H9 (cell line): ENCODE data around the gene DLD. TPM values are rescaled to one million over a fixed set of nuclear protein-coding genes. Genes with fewer than 3 reads are reported as not detected.

Experiments used
- DNase-seq: peaks from one replicate; pipeline ENCODE4 v3.0.0-alpha.2; 2017
- H2AFZ ChIP-seq: one replicate; pipeline ENCODE4 v1.6.1; 2013; ENCODE audit warnings: mild to moderate bottlenecking, low read length, control low read depth, moderate library complexity
- H2AK5ac ChIP-seq: 2 replicates; pipeline ENCODE4 v1.6.1; 2013; ENCODE audit warnings: low read length, control low read depth, mixed read lengths; ENCODE audit not compliant: insufficient read length
- H2BK120ac ChIP-seq: one replicate; pipeline ENCODE4 v1.6.1; 2013; ENCODE audit warnings: low read depth, mild to moderate bottlenecking, low read length, control low read depth, inconsistent platforms; ENCODE audit not compliant: poor library complexity, severe bottlenecking
- H2BK12ac ChIP-seq: 2 replicates; pipeline ENCODE4 v1.6.1; 2013; ENCODE audit warnings: low read length, control low read depth, mixed read lengths, low read depth; ENCODE audit not compliant: insufficient read length
- H2BK15ac ChIP-seq: 2 replicates; pipeline ENCODE4 v1.6.1; 2013; ENCODE audit warnings: low read depth, low read length, control low read depth
- H2BK20ac ChIP-seq: one replicate; pipeline ENCODE4 v1.6.1; 2013; ENCODE audit warnings: low read depth, mild to moderate bottlenecking, low read length, control low read depth, inconsistent platforms; ENCODE audit not compliant: poor library complexity, severe bottlenecking
- H2BK5ac ChIP-seq: 2 replicates; pipeline ENCODE4 v1.6.1; 2013; ENCODE audit warnings: low read length, control low read depth, mixed read lengths; ENCODE audit not compliant: insufficient read length
- H3K14ac ChIP-seq: 2 replicates; pipeline ENCODE4 v1.6.1; 2013; ENCODE audit warnings: low read length, control low read depth; ENCODE audit not compliant: insufficient read depth
- H3K18ac ChIP-seq: 2 replicates; pipeline ENCODE4 v1.6.1; 2013; ENCODE audit warnings: low read depth, mild to moderate bottlenecking, mixed read lengths, low read length, control low read depth; ENCODE audit not compliant: insufficient read length
- H3K23ac ChIP-seq: 2 replicates; pipeline ENCODE4 v1.6.1; 2013; ENCODE audit warnings: low read length, control low read depth, mixed read lengths, low read depth; ENCODE audit not compliant: insufficient read length
- H3K23me2 ChIP-seq: 2 replicates; pipeline ENCODE4 v1.6.1; 2013; ENCODE audit warnings: low read depth, mild to moderate bottlenecking, mixed read lengths, low read length, control low read depth; ENCODE audit not compliant: insufficient read length, poor library complexity, severe bottlenecking
- H3K27ac ChIP-seq: 2 replicates; pipeline ENCODE4 v1.5.1; 2013; ENCODE audit warnings: low read length, control low read depth, mixed read lengths, low read depth; ENCODE audit not compliant: insufficient read length
- H3K27me3 ChIP-seq: 2 replicates; pipeline ENCODE4 v1.6.1; 2013; ENCODE audit warnings: low read length, control low read depth, inconsistent platforms; ENCODE audit not compliant: insufficient read depth
- H3K4ac ChIP-seq: 2 replicates; pipeline ENCODE4 v1.6.1; 2013; ENCODE audit warnings: low read depth, mild to moderate bottlenecking, control low read depth, inconsistent platforms, low read length, moderate library complexity
- H3K4me1 ChIP-seq: 2 replicates; pipeline ENCODE4 v1.6.1; 2013; ENCODE audit warnings: low read length, control low read depth, inconsistent platforms; ENCODE audit not compliant: insufficient read depth
- H3K4me2 ChIP-seq: 2 replicates; pipeline ENCODE4 v1.6.1; 2013; ENCODE audit warnings: low read length, control low read depth, mixed read lengths; ENCODE audit not compliant: insufficient read length, insufficient read depth
- H3K56ac ChIP-seq: 2 replicates; pipeline ENCODE4 v1.6.1; 2013; ENCODE audit warnings: low read depth, mild to moderate bottlenecking, mixed read lengths, low read length, control low read depth; ENCODE audit not compliant: insufficient read length
- H3K79me1 ChIP-seq: 2 replicates; pipeline ENCODE4 v1.6.1; 2013; ENCODE audit warnings: low read depth, mild to moderate bottlenecking, moderate library complexity, low read length, control low read depth, inconsistent platforms; ENCODE audit not compliant: insufficient read depth, poor library complexity, severe bottlenecking
- H3K79me2 ChIP-seq: 2 replicates; pipeline ENCODE4 v1.6.1; 2013; ENCODE audit warnings: low read length, control low read depth, inconsistent platforms; ENCODE audit not compliant: insufficient read depth
- H3K9ac ChIP-seq: 2 replicates; pipeline ENCODE4 v1.6.1; 2013; ENCODE audit warnings: low read length, control low read depth, mixed read lengths; ENCODE audit not compliant: insufficient read length; ENCODE audit errors: extremely low read depth
- H3K9me3 ChIP-seq: one replicate; pipeline ENCODE4 v1.6.1; 2013; ENCODE audit warnings: low read depth, low read length, inconsistent platforms; ENCODE audit not compliant: control insufficient read depth
- H3T11ph ChIP-seq: one replicate; pipeline ENCODE4 v1.6.1; 2013; ENCODE audit warnings: mild to moderate bottlenecking, low read length, control low read depth, inconsistent platforms
- H4K20me1 ChIP-seq: one replicate; pipeline ENCODE4 v1.6.1; 2013; ENCODE audit not compliant: control insufficient read depth, insufficient read length, insufficient read depth
- H4K5ac ChIP-seq: 2 replicates; pipeline ENCODE4 v1.6.1; 2013; ENCODE audit warnings: low read depth, mild to moderate bottlenecking, mixed read lengths, low read length, control low read depth; ENCODE audit not compliant: insufficient read length
- H4K8ac ChIP-seq: replicated peaks from 2 replicates; pipeline ENCODE4 v1.6.1; 2013; ENCODE audit warnings: low read length, control low read depth, mixed read lengths, low read depth; ENCODE audit not compliant: insufficient read length
- H4K91ac ChIP-seq: 2 replicates; pipeline ENCODE4 v1.6.1; 2013; ENCODE audit warnings: low read depth, mild to moderate bottlenecking, moderate library complexity, mixed read lengths, low read length, control low read depth; ENCODE audit not compliant: insufficient read length
- H3K27ac Mint-ChIP-seq, 3 experiments: 2 replicates in 2 of 3; 3 replicates in 1 of 3; pipeline ENCODE4 v1.8.0; 2020 to 2021; ENCODE audit warnings: mixed read lengths in 3 of 3, mild to moderate bottlenecking in 1 of 3, moderate library complexity in 1 of 3
- H3K27me3 Mint-ChIP-seq: 2 replicates; pipeline ENCODE4 v1.8.0; 2021; ENCODE audit warnings: low read depth, mild to moderate bottlenecking, moderate library complexity, mixed read lengths
- H3K36me3 Mint-ChIP-seq, 3 experiments: 2 replicates in 2 of 3; 3 replicates in 1 of 3; pipeline ENCODE4 v1.8.0; 2020 to 2021; ENCODE audit warnings: low read depth in 3 of 3, mixed read lengths in 3 of 3; ENCODE audit not compliant: insufficient read depth in 1 of 3
- H3K4me1 Mint-ChIP-seq, 2 experiments: 2 replicates each; pipeline ENCODE4 v1.8.0; 2020; ENCODE audit warnings: mixed read lengths in 2 of 2
- H3K4me3 Mint-ChIP-seq, 2 experiments: 2 replicates in 1 of 2; 3 replicates in 1 of 2; pipeline ENCODE4 v1.8.0; 2020 to 2021; ENCODE audit warnings: mild to moderate bottlenecking in 2 of 2, mixed read lengths in 2 of 2, moderate library complexity in 1 of 2
- H3K9me3 Mint-ChIP-seq, 2 experiments: 2 replicates in 1 of 2; 3 replicates in 1 of 2; pipeline ENCODE4 v1.8.0; 2020; ENCODE audit warnings: mild to moderate bottlenecking in 2 of 2, mixed read lengths in 2 of 2, moderate library complexity in 1 of 2
- CTCF ChIP-seq: fragments of 200-600 bp; sonication (generic); conservative IDR thresholded peaks from 3 replicates; pipeline ENCODE4 v1.8.0; 2021; ENCODE audit warnings: antibody characterized with exemption, mild to moderate bottlenecking
- WGBS: extraction: QIAGEN DNeasy Blood & Tissue Kit; methylation state at CpG from one replicate; pipeline ENCODE4 v1.1.7; 2013; ENCODE audit warnings: missing lambda C conversion rate, low lambda C conversion rate, mixed read lengths; ENCODE audit not compliant: insufficient read length; ENCODE audit errors: extremely low coverage; 5-methylcytosine and 5-hydroxymethylcytosine counted together
- total RNA-seq: library from RNA; stranded (reverse); gene quantifications from 2 replicates; pipeline ENCODE4 v1.2.1, GENCODE V29; 2021

The DLD gene
- total RNA-seq, 1 experiment from 2014 or later, result 93.7 TPM

GRCh38 chr7:107969856-107970255 lies 78.9 kb downstream of the DLD start:
- Histone ChIP-seq H3K23me2 (no peaks in the 10 kb centered on the region), H3K14ac (no peak overlapping the region), H3K4me1 (peaks cover under 1% of the 10 kb centered on the region; the same call in 1 of the 2 replicates), H3T11ph (no peak overlapping the region), H4K8ac (no peak overlapping the region), H3K9ac (no peak overlapping the region), H2BK20ac (no peak overlapping the region), H3K9me3 (no peaks in the 10 kb centered on the region), H3K18ac (no peak overlapping the region), H4K5ac (no peak overlapping the region), H3K79me2 (no peaks in the 10 kb centered on the region), H2BK120ac (no peak overlapping the region), H3K56ac (no peak overlapping the region), H3K27me3 (no peaks in the 10 kb centered on the region), H3K79me1 (no peaks in the 10 kb centered on the region), H4K20me1 (no peaks in the 10 kb centered on the region), H2BK12ac (no peak overlapping the region), H2BK5ac (no peak overlapping the region), H2AK5ac (no peak overlapping the region), H2AFZ (no peak overlapping the region), H4K91ac (no peak overlapping the region), H3K4me2 (no peak overlapping the region), H2BK15ac (no peak overlapping the region), H3K23ac (no peak overlapping the region), H3K27ac (no peak overlapping the region), H3K4ac (no peak overlapping the region)
- H3K27ac Mint-ChIP-seq, result no peak overlapping the region
- no peaks in the 10 kb centered on the region for H3K9me3 Mint-ChIP-seq
- no CpG with 5 or more reads among the region's 6 CpGs for WGBS
- H3K36me3 Mint-ChIP-seq, result peaks cover 8 to 50% (median 31%) of the 10 kb centered on the region in 3 experiments; a peak in 5 of 7 replicates
- DNase-seq, result no peak
- no peak for TF ChIP-seq CTCF
- no peak overlapping the region for H3K4me3 Mint-ChIP-seq
- H3K4me1 Mint-ChIP-seq, result peaks cover 3 to 6% of the 10 kb centered on the region in 2 experiments
- no peaks in the 10 kb centered on the region for H3K27me3 Mint-ChIP-seq

Other genes starting within 250 kb of the DLD start
- 0.33 TPM in 1 of 2 replicates, not detected in the other for gene SLC26A4, start 230.4 kb upstream of the DLD start, total RNA-seq
- 32.2 and 33.7 TPM in 2 replicates for gene CBLL1, start 147.0 kb upstream of the DLD start, total RNA-seq
- gene SLC26A3, start 88.0 kb upstream of the DLD start, total RNA-seq, result not detected in 2 replicates
- 75.8 and 78.9 TPM in 2 replicates for gene LAMB1, start 112.0 kb downstream of the DLD start, total RNA-seq
- gene LAMB4, start 239.2 kb downstream of the DLD start, total RNA-seq, result not detected in 2 replicates